ENCODE measurements around the gene U2AF1.
"Not testable (repeated sequence)": the region's sequence is repeated elsewhere in the genome, so short reads cannot be mapped to it uniquely, and the experiment has no call there.

U2AF1 gene

DNA sequence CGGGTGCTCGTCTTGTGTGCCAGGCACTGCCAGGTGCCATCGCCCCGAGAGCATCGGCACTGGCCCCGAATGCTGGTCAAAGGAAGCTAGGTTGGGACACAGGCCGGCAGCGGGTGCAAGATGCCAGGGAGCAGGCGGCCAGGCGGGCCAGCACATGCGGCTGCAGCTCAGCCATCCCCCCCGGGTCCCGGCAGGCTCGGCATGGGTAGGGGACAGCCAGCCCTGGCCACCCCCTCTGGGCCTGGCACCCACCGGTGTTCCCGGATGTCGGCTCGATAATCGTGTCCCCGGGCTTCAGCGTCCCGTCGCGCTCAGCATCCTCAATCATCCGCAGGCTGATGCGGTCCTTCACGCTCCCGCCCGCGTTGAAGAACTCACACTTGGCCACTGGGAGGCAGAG lies 41.4 kb downstream of the U2AF1 start:
- not testable (repeated sequence) for H3K4me1 Mint-ChIP-seq; H3K27me3 Mint-ChIP-seq (ENCODE audit: low read depth); H3K4me3 Mint-ChIP-seq; H3K36me3 Mint-ChIP-seq (ENCODE audit: low read depth); H3K9me3 Mint-ChIP-seq; H3K27ac Mint-ChIP-seq

DNA sequence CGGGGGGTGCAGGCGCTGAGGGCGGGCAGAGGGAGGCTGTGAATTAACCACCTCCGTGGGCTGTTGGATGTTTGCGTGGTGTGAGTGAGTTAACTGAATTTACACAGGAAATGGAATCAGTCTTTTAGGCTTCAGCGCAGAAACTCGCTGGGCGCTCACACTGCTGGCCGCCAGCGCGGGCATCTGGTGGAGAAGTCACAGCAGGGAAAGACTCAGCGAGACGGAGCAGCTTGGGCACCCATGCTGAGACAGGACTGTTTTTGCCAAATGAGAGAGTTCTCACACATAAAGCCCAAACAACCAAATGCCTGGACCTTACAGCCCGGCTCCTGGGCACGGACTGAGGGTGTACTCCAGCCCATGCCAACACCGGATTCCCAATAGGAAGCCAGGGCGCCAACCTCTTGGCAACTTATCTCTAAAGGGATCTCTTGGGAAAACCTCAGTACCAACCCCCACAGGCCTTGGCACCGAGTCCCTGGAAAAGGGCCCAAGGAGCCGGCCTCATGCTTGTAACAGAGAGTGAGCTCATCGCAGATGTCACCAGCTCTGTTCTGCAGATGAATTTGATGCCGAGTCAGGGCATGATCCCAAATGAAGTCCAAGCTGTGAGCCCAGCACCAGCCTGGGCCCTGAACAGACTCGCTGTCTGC lies 43.0 kb downstream of the U2AF1 start:
- not testable (repeated sequence) for H3K4me1 Mint-ChIP-seq; H3K36me3 Mint-ChIP-seq (ENCODE audit: low read depth); H3K4me3 Mint-ChIP-seq; H3K9me3 Mint-ChIP-seq; H3K27ac Mint-ChIP-seq; H3K27me3 Mint-ChIP-seq (ENCODE audit: low read depth)

DNA sequence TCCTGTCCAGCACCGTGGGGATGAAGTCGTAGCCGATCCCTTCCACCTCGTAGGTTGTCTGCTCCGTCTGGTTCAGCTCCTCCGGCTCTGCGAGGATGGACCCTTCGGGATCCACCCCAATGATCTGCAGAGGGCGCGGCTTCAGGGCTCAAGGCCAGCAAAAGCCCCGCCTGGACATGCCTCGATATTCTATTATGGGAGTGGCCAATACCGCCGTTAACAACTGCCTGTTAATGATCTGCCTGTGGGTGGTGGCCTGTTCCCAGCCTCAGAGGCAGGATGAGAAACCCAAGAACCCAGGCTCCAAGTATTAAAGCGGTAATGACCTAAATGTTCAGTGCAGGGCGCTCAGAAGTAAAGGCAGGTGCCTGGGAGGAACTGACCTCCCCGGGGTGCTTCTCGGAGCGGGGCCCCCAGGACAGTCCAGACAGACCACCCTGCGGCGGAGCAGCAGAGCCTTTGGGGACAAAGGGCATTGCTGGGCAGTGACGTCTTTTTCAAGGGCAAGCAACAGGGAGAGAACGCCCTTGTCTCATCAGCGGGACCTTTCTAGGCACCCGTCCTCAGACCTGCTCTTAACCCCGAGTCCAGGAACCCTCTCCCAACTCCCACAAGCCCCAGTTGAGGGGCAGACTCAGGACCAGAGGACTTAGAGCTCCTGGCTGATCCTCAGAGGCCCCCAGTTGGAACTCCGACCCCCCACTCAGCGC lies 44.3 kb downstream of the U2AF1 start:
- H3K9me3 Mint-ChIP-seq; H3K36me3 Mint-ChIP-seq (ENCODE audit: low read depth); H3K4me1 Mint-ChIP-seq; H3K27me3 Mint-ChIP-seq (ENCODE audit: low read depth); H3K4me3 Mint-ChIP-seq; H3K27ac Mint-ChIP-seq: not testable (repeated sequence)

DNA sequence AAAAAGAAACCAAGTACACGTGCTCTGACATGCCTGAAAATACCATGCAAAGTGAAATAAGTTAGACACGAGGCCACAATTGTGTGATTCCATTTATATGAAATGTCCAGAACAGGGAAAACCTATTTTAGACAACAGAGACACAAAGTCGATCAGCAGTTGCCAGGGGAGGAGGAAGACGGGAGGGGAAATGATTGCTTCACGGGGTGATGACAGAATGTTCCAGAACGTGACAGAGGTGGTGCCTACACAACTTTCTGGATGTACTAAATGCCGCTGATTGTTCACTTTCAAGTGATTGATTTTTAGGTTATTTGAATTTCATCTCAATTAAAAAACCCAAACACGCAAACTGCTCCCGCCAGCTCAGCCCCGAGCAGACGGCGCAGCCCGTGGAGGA lies 54.3 kb downstream of the U2AF1 start:
- H3K4me3 Mint-ChIP-seq; H3K27me3 Mint-ChIP-seq (ENCODE audit: low read depth); H3K36me3 Mint-ChIP-seq (ENCODE audit: low read depth); H3K27ac Mint-ChIP-seq; H3K4me1 Mint-ChIP-seq; H3K9me3 Mint-ChIP-seq: not testable (repeated sequence)

DNA sequence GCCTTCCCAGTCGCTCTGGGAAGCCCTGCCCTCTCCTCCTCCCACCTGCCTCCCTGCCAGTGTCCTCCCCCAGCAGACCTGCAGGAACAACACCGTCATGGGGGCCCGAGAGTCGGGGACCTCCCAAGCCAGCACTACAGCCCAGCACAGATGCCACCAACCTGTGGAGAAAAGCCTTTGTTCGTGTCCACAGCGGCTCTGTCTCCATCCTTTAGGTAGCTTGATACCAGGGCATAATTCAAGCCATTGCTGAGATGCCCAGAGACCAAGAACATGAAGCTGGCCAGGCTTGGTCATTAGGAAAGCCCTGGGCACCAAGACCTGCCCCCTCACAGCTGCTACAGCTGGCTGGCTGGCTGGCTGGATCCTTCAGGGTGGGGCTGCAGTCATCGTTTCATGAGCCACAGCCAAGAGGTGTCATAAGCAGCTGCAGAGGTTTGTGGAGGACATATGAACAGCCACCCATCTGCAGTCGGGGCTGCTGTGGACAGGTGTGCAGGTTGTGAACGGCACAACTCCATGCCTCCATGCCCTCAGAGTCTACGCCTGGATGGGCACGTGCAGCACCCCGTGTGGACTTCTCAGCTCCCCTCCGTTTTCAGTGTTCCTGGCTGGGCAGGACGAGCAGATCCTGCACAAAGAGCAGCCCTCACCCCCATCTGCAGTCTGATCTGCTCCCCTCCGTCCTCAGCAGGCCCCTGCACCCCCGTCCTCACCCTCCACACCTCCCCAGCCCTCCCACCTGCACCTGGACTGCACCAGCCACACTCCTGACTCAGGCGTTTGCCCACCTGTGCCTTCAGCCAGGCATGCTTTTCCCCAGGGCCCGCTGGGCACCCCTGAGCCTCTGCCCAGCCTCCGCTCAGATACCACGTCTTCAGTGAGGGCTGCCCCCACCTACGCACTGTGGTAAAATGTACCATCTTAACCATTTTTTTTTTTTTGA lies 61.2 kb downstream of the U2AF1 start:
- not testable (repeated sequence) for H3K27me3 Mint-ChIP-seq (ENCODE audit: low read depth); H3K4me1 Mint-ChIP-seq; H3K36me3 Mint-ChIP-seq (ENCODE audit: low read depth); H3K9me3 Mint-ChIP-seq; H3K4me3 Mint-ChIP-seq; H3K27ac Mint-ChIP-seq

DNA sequence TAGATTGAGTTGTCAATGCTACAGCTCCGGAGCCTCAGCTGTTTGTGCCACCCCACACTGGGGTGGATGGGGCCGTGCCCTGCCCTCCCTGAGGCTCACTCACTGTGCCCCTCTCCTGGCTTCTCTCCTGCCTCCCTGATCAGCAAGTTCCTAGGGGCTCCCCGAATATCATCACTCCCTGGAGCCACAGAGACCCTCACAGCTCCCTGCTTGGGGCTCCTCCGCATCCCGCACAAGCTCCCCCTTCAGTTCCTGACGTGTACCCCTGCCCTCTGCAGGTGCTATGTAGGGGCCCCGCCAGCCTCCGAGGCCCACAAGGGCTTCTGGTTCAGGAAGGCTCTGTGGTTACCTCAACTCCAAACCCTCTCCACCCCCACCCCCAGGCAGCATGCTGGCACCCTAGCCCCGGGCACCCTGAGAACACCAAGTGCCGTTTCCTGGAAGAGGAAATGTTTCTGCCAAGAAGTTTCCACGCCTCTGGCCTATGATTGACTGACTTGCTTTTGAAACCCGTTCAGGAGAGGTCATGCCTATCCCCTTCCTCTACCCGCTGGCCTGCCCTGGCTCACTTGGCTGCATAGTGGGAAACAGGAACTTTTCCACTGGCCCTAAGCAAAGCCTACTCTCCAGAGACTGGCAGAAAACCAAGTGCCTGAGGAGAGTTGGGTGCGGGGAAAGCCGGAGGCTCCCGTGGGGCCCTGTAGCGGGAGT lies 62.0 kb downstream of the U2AF1 start:
- not testable (repeated sequence) for H3K27me3 Mint-ChIP-seq (ENCODE audit: low read depth); H3K4me1 Mint-ChIP-seq; H3K36me3 Mint-ChIP-seq (ENCODE audit: low read depth); H3K9me3 Mint-ChIP-seq; H3K4me3 Mint-ChIP-seq
- peak overlapping the region in 1 of 3 experiments; percentile 57 for H3K27ac Mint-ChIP-seq

DNA sequence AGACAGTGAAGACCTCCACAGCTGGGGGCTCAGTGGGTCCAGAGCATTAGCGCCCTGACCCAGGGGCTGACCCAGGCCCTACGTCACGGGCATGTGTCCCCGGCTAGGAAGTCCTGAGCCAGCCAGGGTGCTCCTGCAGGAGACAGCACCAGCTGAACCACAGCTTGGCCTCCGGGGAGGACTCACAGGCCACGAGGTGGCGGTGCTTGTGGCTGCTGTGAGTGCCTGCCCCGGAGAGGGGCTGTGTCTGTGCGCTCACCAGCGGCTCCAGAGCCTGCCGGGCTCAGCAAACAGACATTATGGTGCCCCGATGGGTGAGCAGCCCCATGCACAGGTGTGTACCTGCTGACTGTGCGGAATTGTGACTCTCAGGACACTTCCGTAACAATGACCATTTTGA lies 62.8 kb downstream of the U2AF1 start:
- H3K4me3 Mint-ChIP-seq; H3K27me3 Mint-ChIP-seq (ENCODE audit: low read depth); H3K9me3 Mint-ChIP-seq; H3K36me3 Mint-ChIP-seq (ENCODE audit: low read depth); H3K4me1 Mint-ChIP-seq; H3K27ac Mint-ChIP-seq: not testable (repeated sequence)

DNA sequence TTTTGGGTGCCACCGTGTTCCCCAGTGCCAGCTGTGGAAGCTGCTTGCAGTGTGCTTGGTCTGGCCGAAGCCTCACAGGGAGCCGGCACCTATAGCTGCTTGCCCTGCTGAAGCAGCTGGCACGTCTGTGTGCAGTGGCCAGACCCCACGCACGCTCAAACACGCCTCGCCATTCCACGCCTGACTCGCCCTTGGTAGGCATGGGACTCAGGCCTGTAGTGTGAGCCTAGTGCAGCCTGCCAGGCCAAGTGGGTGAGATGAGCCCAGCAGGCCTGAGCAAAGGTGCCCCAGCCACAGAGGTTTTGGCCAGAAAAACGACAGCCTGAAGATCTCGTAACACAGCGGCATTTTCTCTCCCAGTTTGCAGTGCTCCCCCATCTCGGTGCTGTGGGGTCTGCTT lies 64.1 kb downstream of the U2AF1 start:
- H3K4me1 Mint-ChIP-seq; H3K36me3 Mint-ChIP-seq (ENCODE audit: low read depth); H3K4me3 Mint-ChIP-seq; H3K9me3 Mint-ChIP-seq; H3K27ac Mint-ChIP-seq; H3K27me3 Mint-ChIP-seq (ENCODE audit: low read depth): not testable (repeated sequence)
